Kidney (tissue), 22 donors: ENCODE results near the gene RNU2-63P. TPM values are rescaled to one million over a fixed set of nuclear protein-coding genes. Genes with fewer than 3 reads are reported as not detected.
A peak's percentile ranks its signal among the peaks of the same experiment; 100 is the strongest.

ENCODE experiments used
- DNase-seq, 5 donors: peaks; one replicate each; pipeline ENCODE4 v3.0.0-alpha.2; 2013 to 2020
- FAIRE-seq: peaks from 2 replicates; lab custom pipeline; 2012; peaks lifted over from hg19 to GRCh38; lab: Jason Lieb, UNC
- H3K27ac ChIP-seq, 2 donors: one replicate each; pipeline ENCODE4 v1.7.0; 2013; ENCODE audit warnings: low read depth in 2 of 2, low read length in 2 of 2, inconsistent platforms in 1 of 2
- H3K27me3 ChIP-seq: one replicate; pipeline ENCODE4 v1.7.1; 2013; ENCODE audit warnings: low read length, inconsistent platforms; ENCODE audit not compliant: control insufficient read depth, insufficient read depth
- H3K36me3 ChIP-seq, 3 donors: one replicate each; pipeline versions ENCODE4 v1.7.0 to v1.7.1; 2013; ENCODE audit warnings: low read length in 3 of 3, control low read depth in 1 of 3, inconsistent platforms in 1 of 3; ENCODE audit not compliant: insufficient read depth in 3 of 3, control insufficient read depth in 2 of 3
- H3K4me1 ChIP-seq, 3 donors: one replicate each; pipeline versions ENCODE4 v1.7.0 to v1.7.1; 2013; ENCODE audit warnings: low read length in 3 of 3, inconsistent platforms in 1 of 3, low read depth in 1 of 3; ENCODE audit not compliant: control insufficient read depth in 2 of 3, insufficient read depth in 2 of 3
- H3K4me3 ChIP-seq, 3 donors: one replicate each; pipeline versions ENCODE4 v1.7.0 to v1.8.1; 2013; ENCODE audit warnings: low read length in 3 of 3, control low read depth in 1 of 3, inconsistent platforms in 1 of 3
- H3K9ac ChIP-seq, 3 donors: one replicate each; pipeline versions ENCODE4 v1.7.0 to v1.7.1; 2013; ENCODE audit warnings: low read length in 3 of 3, control low read depth in 1 of 3, inconsistent platforms in 1 of 3
- H3K9me3 ChIP-seq, 3 donors: one replicate each; pipeline versions ENCODE4 v1.7.0 to v1.7.1; 2013; ENCODE audit warnings: low read length in 3 of 3, control low read depth in 1 of 3, inconsistent platforms in 1 of 3; ENCODE audit not compliant: control insufficient read depth in 2 of 3, insufficient read depth in 1 of 3
- CTCF ChIP-seq: IDR thresholded peaks from 3 replicates; pipeline ENCODE4 v1.5.1; 2012; ENCODE audit warnings: mild to moderate bottlenecking, moderate library complexity, borderline replicate concordance; ENCODE audit not compliant: insufficient read depth; ENCODE audit errors: extremely low read depth
- intact Hi-C: fragments of 100-400 bp; cut with DNase I; formaldehyde crosslinking; loops from one replicate; pipeline ENCODE4 v1.11.1; 2022
- long read RNA-seq, 10 donors: library from polyadenylated mRNA in 1 of 10; unstranded in 1 of 10; transcript quantifications; one replicate each; pipeline ENCODE4 v2.0.0 and lab custom pipeline, GENCODE V29; 2021 to 2026
- polyA plus RNA-seq: library from polyadenylated mRNA; stranded (reverse); fragments of 350-450 nt; fragmentation: Illumina TruSeq; extraction: RNeasy Lipid Tissue Mini Kit (QIAGEN cat#74804); gene quantifications from one replicate; pipeline ENCODE4 v1.2.3, GENCODE V29; 2014; ENCODE audit warnings: low read depth, low replicate concordance; ENCODE audit not compliant: insufficient read depth
- total RNA-seq: library from RNA; stranded (reverse); fragmentation: NEBNext Ultra II Directional; extraction: Animal tissue kit (Norgen Biotek cat#: 25700); gene quantifications from one replicate; pipeline ENCODE4 v1.2.1, GENCODE V29; 2021
- donor health status: control.
- donor health status: control.
- donor health status: control.
- donor health status: control.
- donor health status: control.
- donor health status: DM: yes; HTN: yes; CAD: no.
- donor health status: Normal renal cell carcinoma (clear cell type).

RNU2-63P gene
- total RNA-seq (2.4 TPM), polyA plus RNA-seq (not detected)
- long read RNA-seq, donor 1, partial matches to known transcripts, result 0 of 2 reads
- long read RNA-seq, donor 1, other reads (novel, unspliced or antisense), result 0 of 2 reads
- long read RNA-seq, donor 2, partial matches to known transcripts, result 0 of 1 reads
- long read RNA-seq, donor 2, other reads (novel, unspliced or antisense), result 0 of 1 reads
- long read RNA-seq, donor 3, result 0 reads
- long read RNA-seq, donor 4, partial matches to known transcripts, result 0 of 1 reads
- long read RNA-seq, donor 4, other reads (novel, unspliced or antisense), result 0 of 1 reads
- long read RNA-seq, donor 5, result 0 reads
- long read RNA-seq, donor 6, partial matches to known transcripts, result 0 of 3 reads
- long read RNA-seq, donor 6, other reads (novel, unspliced or antisense), result 0 of 3 reads
- long read RNA-seq, donor 7, result 0 reads
- long read RNA-seq, donor 8, partial matches to known transcripts, result 0 of 2 reads
- long read RNA-seq, donor 8, other reads (novel, unspliced or antisense), result 0 of 2 reads
- long read RNA-seq, donor 9, partial matches to known transcripts, result 0 of 3 reads
- long read RNA-seq, donor 9, other reads (novel, unspliced or antisense), result 0 of 3 reads
- long read RNA-seq, donor 10, partial matches to known transcripts, result 0 of 3 reads
- long read RNA-seq, donor 10, other reads (novel, unspliced or antisense), result 0 of 3 reads

GRCh38 chr2:88016086-88016959, at the start of gene RNU2-63P:
TSS of gene RNU2-63P (minus strand) at chr2:88016547.
- intact Hi-C loops, result no loop called here
- DNase-seq, result peak; percentile 85 to 94 (median 90)
- peak within 1 kb of the TSS; percentile 80 for H3K4me3 ChIP-seq
- H3K27me3 ChIP-seq, result no peaks in the 10 kb centered on the region
- no peak for FAIRE-seq
- H3K9me3 ChIP-seq, result no peaks in the 10 kb centered on the region
- no peaks in the 10 kb centered on the region for H3K36me3 ChIP-seq
- H3K4me1 ChIP-seq, result no peaks in the 10 kb centered on the region
- H3K27ac ChIP-seq, result peak within 1 kb of the TSS; percentile 43 to 60
- H3K9ac ChIP-seq, result peak within 1 kb of the TSS; percentile 64 to 91 (median 66)
- TF ChIP-seq CTCF, result no peak

- Histone ChIP-seq H3K4me3 (no peak overlapping the region), H3K9ac (no peak overlapping the region), H3K36me3 (no peaks in the 10 kb centered on the region), H3K9me3 (no peaks in the 10 kb centered on the region), H3K27ac (no peak overlapping the region), H3K4me1 (peaks cover 0 to 1% (median 0%) of the 10 kb centered on the region in 3 donors), H3K27me3 (no peaks in the 10 kb centered on the region)
- intact Hi-C loops, result no loop called here
- DNase-seq (no peak), FAIRE-seq (no peak)
- no peak for TF ChIP-seq CTCF
These were observed 44.9 kb upstream of the RNU2-63P start for GRCh38 chr2:88061295-88061694.

- H3K9me3 ChIP-seq, result no peaks in the 10 kb centered on the region
- H3K4me3 ChIP-seq, result no peak overlapping the region
- no peaks in the 10 kb centered on the region for H3K36me3 ChIP-seq
- no peaks in the 10 kb centered on the region for H3K27me3 ChIP-seq
- DNase-seq (no peak), FAIRE-seq (no peak)
- peaks cover 0 to 5% (median 0%) of the 10 kb centered on the region in 3 donors for H3K4me1 ChIP-seq
- no peak overlapping the region for H3K27ac ChIP-seq
- no peak overlapping the region for H3K9ac ChIP-seq
- no peak for TF ChIP-seq CTCF
- intact Hi-C loops, result no loop called here
These were observed 44.5 kb upstream of the RNU2-63P start for GRCh38 chr2:88060907-88061275.
